Subcutaneous adipose tissue (tissue), 4 donors: ENCODE results near the gene MICAL2. TPM values are rescaled to one million over a fixed set of nuclear protein-coding genes. Genes with fewer than 3 reads are reported as not detected.

Experiments
- CTCF ChIP-seq: fragments of 450-650 bp; IDR thresholded peaks from one replicate; pipeline ENCODE4 v1.5.1; 2016; ENCODE audit warnings: low read depth, mild to moderate bottlenecking, control low read depth, antibody characterized with exemption, moderate library complexity
- total RNA-seq, 4 donors: library from RNA; depleted of rRNA; stranded (reverse); fragments of >200 nt; gene quantifications; one replicate each; pipeline ENCODE4 v1.1.0, GENCODE V29; 2016

The MICAL2 gene
- total RNA-seq, 4 donors from 2014 or later = 11.4 to 28.4 (median 24.8) TPM

GRCh38 chr11:12213883-12214282 is 103.5 kb downstream of the MICAL2 start:
- TF ChIP-seq CTCF = no peak

GRCh38 chr11:12214751-12215150 is 104.4 kb downstream of the MICAL2 start:
- TF ChIP-seq CTCF = no peak

- TF ChIP-seq CTCF = no peak
Measured at GRCh38 chr11:12215181-12215593, 104.8 kb downstream of the MICAL2 start.

GRCh38 chr11:12216041-12216451 is 105.7 kb downstream of the MICAL2 start:
- TF ChIP-seq CTCF = no peak

- TF ChIP-seq CTCF = no peak
Measured at GRCh38 chr11:12216671-12217374, 106.4 kb downstream of the MICAL2 start.

- no peak for TF ChIP-seq CTCF
Measured at GRCh38 chr11:12217879-12218278, 107.5 kb downstream of the MICAL2 start.

GRCh38 chr11:12218909-12219308 is 108.5 kb downstream of the MICAL2 start:
- no peak for TF ChIP-seq CTCF
